ENCODE measurements around the gene ZNG1B.
"Not testable (repeated sequence)": the region's sequence is repeated elsewhere in the genome, so short reads cannot be mapped to it uniquely, and the experiment has no call there.

DNA sequence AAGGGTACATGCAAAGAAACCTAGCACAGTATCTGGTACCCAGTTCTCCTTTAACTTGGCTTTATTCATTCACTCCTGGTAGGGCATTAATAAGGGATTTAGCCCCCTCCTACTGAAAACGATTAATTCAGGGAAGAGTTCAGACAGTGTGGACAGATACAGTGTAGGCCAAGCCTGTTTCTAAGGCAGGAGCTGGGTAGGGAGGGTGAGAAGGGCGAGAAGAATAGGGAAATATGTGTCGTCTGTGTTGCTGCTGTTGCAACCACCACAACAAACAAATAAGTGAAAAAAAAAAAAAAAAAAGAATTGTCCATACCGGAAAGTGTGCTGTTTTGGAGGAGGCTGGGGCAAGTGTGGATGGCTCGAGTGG is 103.3 kb downstream of the ZNG1B start:
- TF ChIP-seq, protein P1, sequence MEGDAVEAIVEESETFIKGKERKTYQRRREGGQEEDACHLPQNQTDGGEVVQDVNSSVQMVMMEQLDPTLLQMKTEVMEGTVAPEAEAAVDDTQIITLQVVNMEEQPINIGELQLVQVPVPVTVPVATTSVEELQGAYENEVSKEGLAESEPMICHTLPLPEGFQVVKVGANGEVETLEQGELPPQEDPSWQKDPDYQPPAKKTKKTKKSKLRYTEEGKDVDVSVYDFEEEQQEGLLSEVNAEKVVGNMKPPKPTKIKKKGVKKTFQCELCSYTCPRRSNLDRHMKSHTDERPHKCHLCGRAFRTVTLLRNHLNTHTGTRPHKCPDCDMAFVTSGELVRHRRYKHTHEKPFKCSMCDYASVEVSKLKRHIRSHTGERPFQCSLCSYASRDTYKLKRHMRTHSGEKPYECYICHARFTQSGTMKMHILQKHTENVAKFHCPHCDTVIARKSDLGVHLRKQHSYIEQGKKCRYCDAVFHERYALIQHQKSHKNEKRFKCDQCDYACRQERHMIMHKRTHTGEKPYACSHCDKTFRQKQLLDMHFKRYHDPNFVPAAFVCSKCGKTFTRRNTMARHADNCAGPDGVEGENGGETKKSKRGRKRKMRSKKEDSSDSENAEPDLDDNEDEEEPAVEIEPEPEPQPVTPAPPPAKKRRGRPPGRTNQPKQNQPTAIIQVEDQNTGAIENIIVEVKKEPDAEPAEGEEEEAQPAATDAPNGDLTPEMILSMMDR (IDR thresholded peaks at IDR 0.05): not testable (repeated sequence)
- not testable (repeated sequence) for TF ChIP-seq POLR2A (IDR thresholded peaks at IDR 0.05)
